IPS DF 4.7 (cell line): ENCODE results near the gene SIX5.
"Not testable (repeated sequence)": the region's sequence is repeated elsewhere in the genome, so short reads cannot be mapped to it uniquely, and the experiment has no call there.

Experiments used
- DNase-seq: peaks from one replicate; pipeline ENCODE4 v3.0.0-alpha.2; 2013; ENCODE audit warnings: low spot score; ENCODE audit errors: extremely low read depth

Gene SIX5

GRCh38 chr19:45768984-45769782 is at the start of gene SIX5:
Gene SIX5, minus strand, starts transcription at chr19:45769252. Its CDS starts 408 bp downstream, at chr19:45768844.
- DNase-seq, result no peak

- DNase-seq, result no peak
These were observed 48.8 kb upstream of the SIX5 start for GRCh38 chr19:45817725-45818301.

GRCh38 chr19:45817010-45817724 is 48.1 kb upstream of the SIX5 start:
- peak; percentile 94 for DNase-seq

GRCh38 chr19:45816236-45817009 is 47.4 kb upstream of the SIX5 start:
- DNase-seq, result no peak

GRCh38 chr19:45815481-45816216 is 46.6 kb upstream of the SIX5 start:
- DNase-seq, result no peak

- no peak for DNase-seq
These were observed 45.9 kb upstream of the SIX5 start, which contains the start of gene RSPH6A for GRCh38 chr19:45814851-45815480. Gene RSPH6A, minus strand, starts transcription at chr19:45815308. Its CDS starts 132 bp downstream, at chr19:45815176.

- DNase-seq, result no peak
These were observed 45.2 kb upstream of the SIX5 start for GRCh38 chr19:45814166-45814780.

GRCh38 chr19:45812297-45812696 is 43.2 kb upstream of the SIX5 start:
- no peak for DNase-seq

GRCh38 chr19:45809643-45810159 is 40.6 kb upstream of the SIX5 start:
- DNase-seq, result no peak

GRCh38 chr19:45805719-45806118 is 36.7 kb upstream of the SIX5 start:
- DNase-seq, result no peak

GRCh38 chr19:45804959-45805230 is 35.8 kb upstream of the SIX5 start:
- DNase-seq, result no peak

- DNase-seq, result no peak
These were observed 35.3 kb upstream of the SIX5 start for GRCh38 chr19:45804140-45804958.

GRCh38 chr19:45801603-45802175 is 32.6 kb upstream of the SIX5 start:
- no peak for DNase-seq

- DNase-seq, result no peak
These were observed 31.1 kb upstream of the SIX5 start for GRCh38 chr19:45800070-45800553.

- DNase-seq, result not testable (repeated sequence)
These were observed 30.5 kb upstream of the SIX5 start for GRCh38 chr19:45799541-45799940.

- no peak for DNase-seq
These were observed 30.0 kb upstream of the SIX5 start for GRCh38 chr19:45798995-45799517.

- no peak for DNase-seq
These were observed 25.6 kb upstream of the SIX5 start for GRCh38 chr19:45794627-45795026.

- no peak for DNase-seq
These were observed 24.8 kb upstream of the SIX5 start for GRCh38 chr19:45793876-45794275.
